Activated CD8-positive, alpha-beta memory T cell treated with anti-CD3 and anti-CD28 coated beads, Interleukin-2, amount 10 ng/mL, durations not matched to agents 7 days and 5 days (primary cell): ENCODE data around the gene BNC2. TPM values are rescaled to one million over a fixed set of nuclear protein-coding genes. Genes with fewer than 3 reads are reported as not detected.

ENCODE experiments used
- ATAC-seq: fragments of 150-1000 bp; cut with Tn5 transposase; one replicate; pipeline ENCODE4 v1.10.0; 2021; ENCODE audit warnings: moderate library complexity
- CTCF ChIA-PET: fragments of 350-600 bp; sonication (Branson Sonifier 250); formaldehyde crosslinking; loops from one replicate; lab custom pipeline; 2021; ENCODE audit warnings: antibody characterized with exemption; lab: Charles Lee
- DNase-seq: peaks from one replicate; pipeline ENCODE4 v3.0.0-alpha.2; 2020
- H3K27ac Mint-ChIP-seq: one replicate; pipeline ENCODE4 v1.8.0; 2021; ENCODE audit warnings: mild to moderate bottlenecking, mixed read lengths
- H3K27me3 Mint-ChIP-seq: one replicate; pipeline ENCODE4 v1.8.0; 2021; ENCODE audit warnings: mixed read lengths
- H3K36me3 Mint-ChIP-seq: one replicate; pipeline ENCODE4 v1.8.0; 2021; ENCODE audit warnings: mild to moderate bottlenecking, mixed read lengths
- H3K4me1 Mint-ChIP-seq: one replicate; pipeline ENCODE4 v1.8.0; 2021; ENCODE audit warnings: mixed read lengths
- H3K4me3 Mint-ChIP-seq: one replicate; pipeline ENCODE4 v1.8.0; 2021; ENCODE audit warnings: mild to moderate bottlenecking, moderate library complexity, mixed read lengths
- H3K9me3 Mint-ChIP-seq: one replicate; pipeline ENCODE4 v1.8.0; 2022; ENCODE audit warnings: low read depth, mixed read lengths
- total RNA-seq, 2 experiments: library from RNA; stranded (reverse); gene quantifications; one replicate each; pipeline ENCODE4 v1.2.3, GENCODE V29; 2021

BNC2 gene
- total RNA-seq, 2 experiments from 2014 or later = not detected

DNA sequence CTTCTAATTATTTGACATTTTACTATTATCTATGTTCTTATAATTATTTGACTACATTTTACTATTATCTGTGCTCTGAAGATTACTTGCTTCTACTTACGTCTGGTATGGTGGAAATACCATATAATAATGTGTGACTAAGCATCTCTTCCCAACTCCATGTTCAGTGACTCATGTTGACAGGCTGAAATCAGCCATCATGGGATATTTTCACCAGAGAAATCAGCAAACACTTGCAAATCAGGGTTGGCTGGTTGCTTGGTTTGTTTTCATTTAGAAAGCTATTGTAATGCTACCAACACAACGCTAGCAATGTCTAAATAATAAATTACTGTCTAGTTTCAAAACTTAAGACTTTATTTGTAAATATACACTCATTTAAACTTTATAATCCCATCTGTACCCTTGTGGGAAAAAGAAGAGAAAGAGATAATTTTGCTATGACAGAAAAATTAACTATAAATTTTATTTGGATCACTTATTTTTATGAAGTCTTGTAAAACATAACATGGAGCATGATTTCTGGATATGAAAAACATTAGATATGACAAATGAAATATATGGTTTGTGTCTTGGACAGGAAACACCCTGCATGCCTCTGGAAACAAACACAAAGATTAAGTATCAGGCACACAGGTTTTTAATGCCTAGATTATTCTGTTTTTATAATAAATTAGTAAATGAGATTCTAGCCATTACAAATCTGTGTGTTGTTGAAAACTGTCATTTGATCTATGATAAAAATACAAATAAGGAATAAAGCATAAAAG lies 337.6 kb downstream of the BNC2 start:
- H3K4me3 Mint-ChIP-seq = no peak overlapping the region
- H3K36me3 Mint-ChIP-seq = no peaks in the 10 kb centered on the region
- no peak for DNase-seq
- H3K27me3 Mint-ChIP-seq = no peaks in the 10 kb centered on the region
- H3K9me3 Mint-ChIP-seq = peaks cover 2% of the 10 kb centered on the region
- no peak for ATAC-seq
- CTCF ChIA-PET = no interaction called here
- no peak overlapping the region for H3K27ac Mint-ChIP-seq
- no peaks in the 10 kb centered on the region for H3K4me1 Mint-ChIP-seq

DNA sequence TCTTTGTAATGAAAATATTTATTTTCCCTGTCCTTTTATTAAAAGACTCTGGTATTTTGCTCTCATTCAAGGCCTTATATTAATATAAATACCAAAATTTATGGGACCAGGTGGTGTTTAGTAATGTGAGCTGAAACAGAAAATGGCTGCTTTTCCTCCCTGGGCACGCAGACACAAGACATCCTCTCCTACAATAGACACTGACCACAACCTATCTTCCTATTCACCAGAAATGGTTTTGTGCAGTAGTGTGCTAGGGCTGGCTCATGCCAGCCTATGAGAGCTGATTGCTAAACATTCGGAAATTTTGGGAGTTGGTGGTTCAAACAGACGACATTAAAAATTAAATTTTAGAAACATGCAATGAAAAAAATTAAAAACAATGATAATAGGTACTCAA lies 338.2 kb downstream of the BNC2 start:
- H3K27ac Mint-ChIP-seq = no peak overlapping the region
- H3K27me3 Mint-ChIP-seq = no peaks in the 10 kb centered on the region
- no peak for ATAC-seq
- CTCF ChIA-PET = no interaction called here
- H3K9me3 Mint-ChIP-seq = peaks cover 2% of the 10 kb centered on the region
- no peaks in the 10 kb centered on the region for H3K4me1 Mint-ChIP-seq
- H3K36me3 Mint-ChIP-seq = no peaks in the 10 kb centered on the region
- H3K4me3 Mint-ChIP-seq = no peak overlapping the region
- DNase-seq = no peak

DNA sequence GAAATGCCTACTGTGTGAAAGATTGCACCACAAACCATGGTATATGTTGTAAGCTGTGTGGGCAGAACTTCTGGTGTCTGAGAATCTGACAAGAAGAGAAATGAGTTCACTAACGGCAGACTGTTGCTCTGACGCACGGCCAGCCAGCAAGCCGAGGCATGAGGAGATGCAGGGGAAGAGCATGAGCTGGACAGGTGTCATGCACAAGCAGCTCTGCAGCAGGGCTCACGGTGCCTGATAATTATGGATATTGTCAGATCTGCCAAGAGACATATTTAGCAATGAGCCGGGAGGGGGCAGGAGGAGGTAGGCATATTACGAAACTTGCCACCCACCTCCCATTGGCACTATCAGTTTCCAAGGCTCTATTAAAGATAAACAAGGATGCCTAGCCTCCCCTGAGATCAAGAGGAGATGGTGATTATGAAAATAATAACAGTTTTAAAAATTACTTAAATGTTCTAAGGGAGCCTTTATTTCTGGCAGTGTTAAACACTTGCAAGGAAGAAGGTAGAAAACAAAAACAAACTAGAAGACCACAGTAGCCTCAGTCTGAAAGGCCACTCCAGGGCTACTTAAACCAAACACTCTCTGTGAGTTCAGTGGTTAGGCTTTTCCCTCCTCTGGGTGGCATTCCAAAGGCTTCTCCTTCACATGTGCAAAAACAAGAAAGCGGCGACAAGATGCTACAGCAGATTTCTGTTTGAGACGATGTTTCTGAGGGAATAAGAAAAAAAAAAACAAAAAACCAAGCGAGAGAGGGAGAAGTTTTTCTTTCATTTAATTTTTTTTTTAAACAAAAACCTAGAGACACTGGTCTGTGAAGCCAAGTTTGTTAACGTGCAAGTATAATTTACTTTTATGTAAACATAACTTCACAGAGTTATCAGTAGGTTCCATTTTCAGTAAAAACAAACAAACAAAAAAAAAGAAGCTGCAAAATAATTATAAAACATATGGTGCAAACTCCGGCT lies 339.5 kb downstream of the BNC2 start:
- H3K36me3 Mint-ChIP-seq = no peaks in the 10 kb centered on the region
- ATAC-seq (no peak), DNase-seq (no peak)
- no peaks in the 10 kb centered on the region for H3K4me1 Mint-ChIP-seq
- no peaks in the 10 kb centered on the region for H3K27me3 Mint-ChIP-seq
- CTCF ChIA-PET = no interaction called here
- no peak overlapping the region for H3K27ac Mint-ChIP-seq
- H3K9me3 Mint-ChIP-seq = peaks cover 2% of the 10 kb centered on the region
- no peak overlapping the region for H3K4me3 Mint-ChIP-seq

DNA sequence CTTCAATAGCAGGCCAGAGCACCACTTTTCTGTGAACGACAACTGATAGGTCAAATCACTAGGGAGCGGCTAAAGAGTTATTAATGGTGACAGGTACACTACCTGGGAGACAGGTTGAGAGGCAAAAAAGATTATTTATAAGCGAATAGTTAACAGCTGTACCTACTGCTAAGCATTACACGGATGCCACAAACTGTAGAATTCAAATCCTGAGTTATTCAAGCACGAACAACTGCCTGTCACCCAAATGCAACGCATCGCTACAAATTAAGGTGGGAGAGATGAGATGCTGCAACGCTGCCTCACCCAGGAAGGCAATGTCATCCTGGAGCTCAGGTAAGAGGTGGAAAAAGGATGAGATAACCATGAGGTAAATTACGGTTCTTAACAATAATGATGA lies 342.9 kb downstream of the BNC2 start:
- DNase-seq (no peak), ATAC-seq (no peak)
- CTCF ChIA-PET = no interaction called here
- no peaks in the 10 kb centered on the region for H3K9me3 Mint-ChIP-seq
- H3K4me1 Mint-ChIP-seq = no peaks in the 10 kb centered on the region
- no peak overlapping the region for H3K27ac Mint-ChIP-seq
- H3K36me3 Mint-ChIP-seq = no peaks in the 10 kb centered on the region
- H3K27me3 Mint-ChIP-seq = no peaks in the 10 kb centered on the region
- no peak overlapping the region for H3K4me3 Mint-ChIP-seq

DNA sequence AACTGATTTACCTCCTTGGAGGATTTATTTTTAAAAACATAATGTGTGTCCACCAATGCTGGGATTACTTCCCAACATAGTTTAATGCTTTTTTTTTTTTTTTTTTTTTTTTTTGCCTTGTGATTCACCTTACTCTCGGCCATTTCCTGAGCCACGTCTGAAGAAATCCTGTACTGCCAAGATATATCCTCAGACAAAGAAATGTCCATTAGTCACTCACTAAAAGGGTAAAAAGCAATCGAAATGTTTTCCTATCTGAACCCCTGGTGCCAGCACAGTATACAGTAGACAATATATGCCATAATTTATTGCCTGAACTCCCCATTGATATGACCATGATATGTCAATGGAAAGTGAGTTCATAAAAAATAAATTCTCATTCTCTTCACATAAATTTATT lies 344.1 kb downstream of the BNC2 start:
- CTCF ChIA-PET = no interaction called here
- Mint-ChIP-seq H3K4me3 (no peak overlapping the region), H3K4me1 (no peaks in the 10 kb centered on the region), H3K36me3 (no peaks in the 10 kb centered on the region), H3K9me3 (no peaks in the 10 kb centered on the region), H3K27ac (no peak overlapping the region), H3K27me3 (no peaks in the 10 kb centered on the region)
- DNase-seq (no peak), ATAC-seq (no peak)

DNA sequence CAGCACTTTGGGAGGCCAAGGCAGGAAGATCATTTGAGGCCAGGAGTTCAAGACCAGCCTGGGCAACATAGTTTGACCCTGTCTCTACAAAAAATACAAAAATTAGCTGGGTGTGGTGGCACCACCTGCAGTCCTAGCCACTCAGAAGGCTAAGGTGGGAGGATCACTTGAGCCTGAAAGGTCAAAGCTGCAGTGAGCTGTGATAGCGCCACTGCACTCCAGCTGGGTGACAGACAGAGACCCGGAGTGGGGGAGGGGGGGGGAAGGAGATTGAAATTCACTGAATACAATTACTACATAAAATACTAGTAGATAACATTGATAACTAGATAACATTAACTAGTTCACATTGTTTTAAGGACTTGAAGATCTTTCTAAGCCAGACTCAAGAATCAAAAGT lies 345.6 kb downstream of the BNC2 start:
- no peaks in the 10 kb centered on the region for H3K4me1 Mint-ChIP-seq
- H3K36me3 Mint-ChIP-seq = no peaks in the 10 kb centered on the region
- no peak for DNase-seq
- H3K9me3 Mint-ChIP-seq = peaks cover 3% of the 10 kb centered on the region
- no peak overlapping the region for H3K4me3 Mint-ChIP-seq
- H3K27ac Mint-ChIP-seq = no peak overlapping the region
- no peaks in the 10 kb centered on the region for H3K27me3 Mint-ChIP-seq
- no peak for ATAC-seq
- CTCF ChIA-PET = no interaction called here

DNA sequence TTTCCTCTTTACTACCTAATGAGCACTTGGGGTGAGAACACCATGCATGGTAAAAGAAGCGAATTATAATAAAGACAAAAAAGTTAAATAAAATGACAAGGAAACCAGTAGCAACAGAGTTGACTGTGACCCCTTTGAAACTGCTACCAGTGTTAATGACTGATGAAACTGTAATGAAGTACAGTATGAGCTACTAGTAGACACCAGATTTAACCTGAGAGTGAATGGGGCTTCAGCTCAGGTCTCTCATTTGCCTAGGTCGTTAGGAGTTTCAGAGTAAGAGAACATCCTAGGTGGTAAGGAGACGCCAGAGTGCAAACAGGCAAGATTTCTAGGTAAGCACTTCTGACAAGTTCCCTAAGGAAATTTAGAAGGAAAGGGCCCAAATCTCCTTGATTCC lies 346.4 kb downstream of the BNC2 start:
- no peaks in the 10 kb centered on the region for H3K4me1 Mint-ChIP-seq
- H3K36me3 Mint-ChIP-seq = no peaks in the 10 kb centered on the region
- DNase-seq = no peak
- CTCF ChIA-PET = no interaction called here
- no peak for ATAC-seq
- no peaks in the 10 kb centered on the region for H3K27me3 Mint-ChIP-seq
- H3K27ac Mint-ChIP-seq = no peak overlapping the region
- H3K4me3 Mint-ChIP-seq = no peak overlapping the region
- peaks cover 3% of the 10 kb centered on the region for H3K9me3 Mint-ChIP-seq

DNA sequence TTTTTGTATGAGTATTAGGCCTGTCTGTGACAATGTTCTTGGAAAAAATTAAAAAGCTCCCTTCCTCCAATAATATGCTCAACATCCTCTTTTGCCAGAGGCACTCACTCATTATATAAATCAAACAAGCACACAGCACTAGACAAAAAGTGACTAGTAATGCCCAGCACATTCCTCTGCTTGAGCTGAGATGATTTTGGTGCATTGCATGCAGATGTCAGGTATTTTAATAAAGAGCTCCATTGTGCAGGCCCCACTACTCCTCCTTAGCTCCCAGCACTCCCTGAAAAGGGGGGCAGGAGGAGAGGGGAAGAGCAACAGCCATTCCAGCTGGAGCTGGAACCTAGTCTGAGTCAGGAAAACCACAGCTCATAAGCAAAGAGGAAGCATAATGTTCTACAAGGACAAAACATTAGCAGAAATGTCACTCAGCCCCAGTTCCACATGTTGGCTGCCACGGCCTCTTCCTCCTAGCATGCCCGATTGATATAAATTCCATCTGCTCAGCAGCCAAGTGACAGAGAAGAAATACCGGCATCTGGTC lies 348.5 kb downstream of the BNC2 start:
- no peaks in the 10 kb centered on the region for H3K4me1 Mint-ChIP-seq
- ATAC-seq = no peak

DNA sequence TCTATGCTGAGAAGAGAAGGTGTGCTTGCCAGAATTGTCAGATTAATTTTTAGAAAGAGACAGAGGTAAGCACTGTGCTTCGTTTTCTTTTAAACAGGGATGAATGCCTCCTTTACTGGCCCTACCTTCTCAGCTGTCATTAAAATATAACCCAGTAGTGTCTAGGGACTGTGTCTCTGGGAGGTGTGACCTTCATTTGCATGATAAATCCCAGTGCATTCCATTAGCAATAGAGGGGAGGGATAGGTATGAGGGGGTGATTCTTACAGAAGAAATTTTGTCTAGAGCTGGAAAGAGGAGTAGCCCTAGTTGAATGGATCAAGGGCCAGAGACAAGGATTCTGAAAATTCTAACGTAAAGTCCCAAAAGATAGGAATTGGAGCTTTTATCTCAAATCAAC lies 351.5 kb downstream of the BNC2 start:
- no peaks in the 10 kb centered on the region for H3K4me1 Mint-ChIP-seq
- no peak overlapping the region for H3K4me3 Mint-ChIP-seq
- H3K27me3 Mint-ChIP-seq = no peaks in the 10 kb centered on the region
- no peak for ATAC-seq
- no peak for DNase-seq
- no peaks in the 10 kb centered on the region for H3K36me3 Mint-ChIP-seq
- peaks cover 3% of the 10 kb centered on the region for H3K9me3 Mint-ChIP-seq
- CTCF ChIA-PET = no interaction called here
- no peak overlapping the region for H3K27ac Mint-ChIP-seq

More for the DNA sequence above, 348.5 kb downstream of the BNC2 start:
- Mint-ChIP-seq H3K4me3 (no peak overlapping the region), H3K36me3 (no peaks in the 10 kb centered on the region), H3K27ac (no peak overlapping the region), H3K9me3 (peaks cover 3% of the 10 kb centered on the region), H3K27me3 (no peaks in the 10 kb centered on the region)
- no peak for DNase-seq
- CTCF ChIA-PET = no interaction called here

DNA sequence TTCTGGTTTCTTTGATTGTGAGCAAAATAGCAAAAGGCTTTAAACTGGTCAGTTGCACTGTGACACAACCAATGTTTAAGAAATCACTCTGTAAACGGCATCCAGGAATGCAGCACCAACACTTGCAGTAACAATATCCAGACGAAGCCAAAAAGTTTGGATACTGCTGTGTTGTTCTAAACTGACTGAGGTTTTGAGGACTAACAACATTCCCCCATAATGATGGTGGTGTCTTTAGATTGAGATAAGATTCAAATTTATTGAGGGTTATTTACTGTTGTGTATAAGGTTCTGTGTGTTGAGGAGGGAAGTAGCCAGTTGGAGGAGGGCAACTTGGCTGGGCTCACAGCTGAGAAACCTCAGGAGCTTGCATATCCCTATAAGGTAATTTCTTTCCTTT lies 353.6 kb downstream of the BNC2 start:
- no peak for DNase-seq
- CTCF ChIA-PET = no interaction called here
- no peak for ATAC-seq
- Mint-ChIP-seq H3K36me3 (no peaks in the 10 kb centered on the region), H3K4me3 (no peak overlapping the region), H3K27me3 (no peaks in the 10 kb centered on the region), H3K9me3 (peaks cover 3% of the 10 kb centered on the region), H3K27ac (no peak overlapping the region), H3K4me1 (no peaks in the 10 kb centered on the region)

DNA sequence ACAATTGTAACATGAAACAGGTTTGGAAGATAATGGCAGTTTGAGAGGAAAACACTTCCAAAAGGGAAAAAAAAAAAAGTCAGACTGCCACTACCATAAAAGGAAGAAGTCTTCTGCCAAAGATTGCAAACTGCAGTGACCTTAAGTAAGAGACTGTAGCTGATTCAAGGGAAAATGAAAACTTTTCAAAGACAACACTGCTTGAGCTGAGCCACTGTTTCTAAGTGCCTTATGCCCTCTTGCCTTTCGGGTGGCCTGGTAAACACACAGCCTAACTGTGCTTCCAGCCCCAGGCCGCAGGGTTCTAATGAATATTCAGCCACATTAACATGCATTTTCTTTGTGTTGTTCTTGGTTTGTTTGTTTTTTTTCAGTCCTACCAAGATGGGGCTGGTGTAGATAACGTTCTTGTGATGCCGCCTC lies 354.6 kb downstream of the BNC2 start:
- CTCF ChIA-PET = no interaction called here
- Mint-ChIP-seq H3K4me1 (no peaks in the 10 kb centered on the region), H3K36me3 (no peaks in the 10 kb centered on the region), H3K27me3 (no peaks in the 10 kb centered on the region), H3K27ac (no peak overlapping the region), H3K4me3 (no peak overlapping the region), H3K9me3 (peaks cover 3% of the 10 kb centered on the region)
- no peak for ATAC-seq
- no peak for DNase-seq

DNA sequence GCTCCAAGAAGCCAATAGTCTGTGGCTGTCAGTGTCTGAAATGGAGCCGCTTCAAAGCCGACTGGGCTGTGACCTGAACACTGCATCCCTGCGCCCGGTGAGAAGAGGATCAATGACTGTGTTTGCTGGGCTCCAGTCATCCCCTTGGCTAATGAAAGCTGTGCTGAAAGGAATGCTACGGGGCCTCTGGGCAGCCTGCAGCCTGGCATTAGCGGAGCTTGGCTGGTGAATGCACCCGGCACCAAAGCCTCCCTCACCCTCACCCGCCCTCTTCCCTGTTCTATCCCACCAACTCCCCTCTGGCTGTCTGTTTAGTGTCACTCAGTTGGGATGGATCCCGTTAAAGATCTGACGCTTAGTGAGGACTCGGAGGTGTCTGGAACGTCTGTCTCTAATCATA lies 355.3 kb downstream of the BNC2 start:
- ATAC-seq = no peak
- H3K27ac Mint-ChIP-seq = no peak overlapping the region
- no peak overlapping the region for H3K4me3 Mint-ChIP-seq
- H3K27me3 Mint-ChIP-seq = no peaks in the 10 kb centered on the region
- CTCF ChIA-PET = no interaction called here
- no peaks in the 10 kb centered on the region for H3K4me1 Mint-ChIP-seq
- peaks cover 3% of the 10 kb centered on the region for H3K9me3 Mint-ChIP-seq
- H3K36me3 Mint-ChIP-seq = no peaks in the 10 kb centered on the region
- DNase-seq = no peak

DNA sequence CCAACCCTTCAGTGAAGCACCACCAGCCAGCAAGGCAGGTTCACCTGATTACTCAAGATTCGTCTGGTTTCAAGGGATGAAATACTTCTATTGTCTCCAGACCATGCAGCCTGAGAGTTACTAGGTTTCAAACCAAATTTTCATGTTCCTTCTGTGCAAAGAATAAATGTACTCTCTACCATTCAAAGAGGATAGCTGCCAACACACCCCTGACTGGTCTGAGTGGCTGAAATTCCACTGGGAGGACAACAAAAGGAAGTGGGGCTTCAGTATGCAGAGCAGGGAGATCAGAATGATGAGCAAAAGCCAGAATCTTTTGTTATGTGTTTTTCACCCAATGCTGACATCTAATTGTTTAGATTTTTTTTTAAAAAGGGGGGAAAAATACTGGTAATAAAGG lies 356.3 kb downstream of the BNC2 start:
- no peak for ATAC-seq
- H3K4me1 Mint-ChIP-seq = no peaks in the 10 kb centered on the region
- H3K4me3 Mint-ChIP-seq = no peak overlapping the region
- no peaks in the 10 kb centered on the region for H3K36me3 Mint-ChIP-seq
- H3K9me3 Mint-ChIP-seq = no peaks in the 10 kb centered on the region
- DNase-seq = no peak
- no peak overlapping the region for H3K27ac Mint-ChIP-seq
- CTCF ChIA-PET = no interaction called here
- H3K27me3 Mint-ChIP-seq = no peaks in the 10 kb centered on the region

DNA sequence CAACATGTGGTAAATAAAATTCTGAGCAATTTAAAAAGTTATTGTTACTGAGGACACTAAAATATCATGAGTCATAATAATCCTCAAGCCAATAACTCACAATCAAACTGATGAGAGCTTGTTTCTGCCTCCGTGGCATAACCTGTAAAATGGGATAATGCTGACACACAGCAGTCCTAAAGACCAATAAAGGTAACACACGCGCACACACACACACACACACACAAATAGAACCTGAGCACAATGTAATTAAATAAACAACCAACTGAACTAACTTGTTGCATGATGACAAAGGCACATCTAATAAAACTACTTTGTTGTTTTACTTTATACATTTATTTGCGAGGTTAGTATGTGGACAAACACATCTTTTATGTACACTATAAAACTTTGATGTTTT lies 358.2 kb downstream of the BNC2 start:
- CTCF ChIA-PET = no interaction called here
- H3K9me3 Mint-ChIP-seq = peaks cover 6% of the 10 kb centered on the region
- DNase-seq (no peak), ATAC-seq (no peak)
- no peak overlapping the region for H3K4me3 Mint-ChIP-seq
- no peak overlapping the region for H3K27ac Mint-ChIP-seq
- no peaks in the 10 kb centered on the region for H3K27me3 Mint-ChIP-seq
- no peaks in the 10 kb centered on the region for H3K4me1 Mint-ChIP-seq
- no peaks in the 10 kb centered on the region for H3K36me3 Mint-ChIP-seq
